Naive thymus-derived CD4-positive, alpha-beta T cell (primary cell): Measurements from ENCODE around the gene DIAPH2. TPM values are rescaled to one million over a fixed set of nuclear protein-coding genes. Genes with fewer than 3 reads are reported as not detected.

Source experiments
- ATAC-seq: fragments of 150-1000 bp; cut with Tn5 transposase; 2 replicates; pipeline ENCODE4 v1.10.0; 2021; ENCODE audit warnings: mild to moderate bottlenecking, moderate library complexity
- CTCF ChIA-PET: fragments of 350-600 bp; sonication (Branson Sonifier 250); formaldehyde crosslinking; loops from one replicate; lab custom pipeline; 2021; ENCODE audit warnings: antibody characterized with exemption; lab: Charles Lee
- POLR2A ChIA-PET: fragments of 350-600 bp; sonication (Branson Sonifier 250); formaldehyde crosslinking; loops from one replicate; lab custom pipeline; 2021; ENCODE audit warnings: antibody characterized with exemption, inconsistent platforms; lab: Charles Lee
- DNase-seq, 9 donors: peaks; one replicate each; pipeline versions ENCODE4 v3.0.0 to v3.0.0-alpha.2; 2020 to 2022; ENCODE audit warnings: mixed read lengths in 1 of 9
- H3K27ac ChIP-seq: one replicate; pipeline ENCODE4 v1.7.0; 2013; ENCODE audit warnings: mild to moderate bottlenecking, low read depth, low read length, moderate library complexity
- H3K27me3 ChIP-seq, 2 donors: one replicate each; pipeline ENCODE4 v1.7.0; 2013; ENCODE audit warnings: low read length in 2 of 2, mild to moderate bottlenecking in 2 of 2, moderate library complexity in 2 of 2; ENCODE audit not compliant: control insufficient read depth in 2 of 2, insufficient read depth in 2 of 2
- H3K36me3 ChIP-seq, 3 experiments: 1 replicate in 2 of 3; 2 replicates in 1 of 3; pipeline ENCODE4 v1.7.0; 2013; ENCODE audit warnings: low read length in 3 of 3, mild to moderate bottlenecking in 3 of 3, moderate library complexity in 1 of 3; ENCODE audit not compliant: insufficient read depth in 3 of 3, control insufficient read depth in 2 of 3
- H3K4me1 ChIP-seq, 2 donors: one replicate each; pipeline ENCODE4 v1.7.0; 2013; ENCODE audit warnings: low read length in 2 of 2, mild to moderate bottlenecking in 2 of 2, moderate library complexity in 1 of 2; ENCODE audit not compliant: control insufficient read depth in 2 of 2, insufficient read depth in 2 of 2
- H3K4me3 ChIP-seq: 2 replicates; pipeline ENCODE4 v1.7.0; 2013; ENCODE audit warnings: mild to moderate bottlenecking, low read length
- H3K9me3 ChIP-seq, 3 experiments: 1 replicate in 2 of 3; 2 replicates in 1 of 3; pipeline ENCODE4 v1.7.0; 2013; ENCODE audit warnings: low read length in 3 of 3; ENCODE audit not compliant: control insufficient read depth in 2 of 3
- H3K27ac Mint-ChIP-seq, 9 donors: one replicate each; pipeline ENCODE4 v1.8.0; 2020 to 2022; ENCODE audit warnings: mixed read lengths in 9 of 9, mild to moderate bottlenecking in 8 of 9, moderate library complexity in 5 of 9, inconsistent platforms in 2 of 9
- H3K27me3 Mint-ChIP-seq, 5 donors: one replicate each; pipeline ENCODE4 v1.8.0; 2021 to 2022; ENCODE audit warnings: mixed read lengths in 5 of 5, mild to moderate bottlenecking in 1 of 5
- H3K36me3 Mint-ChIP-seq, 5 donors: one replicate each; pipeline ENCODE4 v1.8.0; 2020 to 2022; ENCODE audit warnings: mixed read lengths in 5 of 5, mild to moderate bottlenecking in 3 of 5, inconsistent platforms in 1 of 5
- H3K4me1 Mint-ChIP-seq, 7 donors: one replicate each; pipeline ENCODE4 v1.8.0; 2020 to 2022; ENCODE audit warnings: mixed read lengths in 7 of 7, mild to moderate bottlenecking in 3 of 7, inconsistent platforms in 1 of 7
- H3K4me3 Mint-ChIP-seq, 10 donors: one replicate each; pipeline ENCODE4 v1.8.0; 2020 to 2022; ENCODE audit warnings: mild to moderate bottlenecking in 10 of 10, mixed read lengths in 10 of 10, moderate library complexity in 6 of 10, inconsistent platforms in 2 of 10
- H3K9me3 Mint-ChIP-seq, 11 donors: one replicate each; pipeline ENCODE4 v1.8.0; 2020 to 2022; ENCODE audit warnings: mixed read lengths in 11 of 11, mild to moderate bottlenecking in 4 of 11, inconsistent platforms in 1 of 11, moderate library complexity in 1 of 11
- intact Hi-C, 2 donors: fragments of 100-400 bp; cut with micrococcal nuclease; formaldehyde crosslinking; loops; one replicate each; pipeline ENCODE4 v1.15.1; 2023
- polyA plus RNA-seq, 2 donors: library from polyadenylated mRNA; unstranded; fragments of 300-500 nt; fragmentation: Illumina TruSeq; gene quantifications; one replicate each; pipeline ENCODE4 v1.2.3, GENCODE V29; 2021
- total RNA-seq, 6 experiments: library from RNA in 5 of 6; stranded (reverse) in 5 of 6; gene quantifications; 1 replicate in 5 of 6; 2 replicates in 1 of 6; pipeline ENCODE4 v1.2.3 and lab custom pipeline; 2021 to 2026

The DIAPH2 gene
- total and polyA plus RNA-seq, 7 experiments from 2014 or later, result 4.2 to 23.9 (median 6.9) TPM

DNA sequence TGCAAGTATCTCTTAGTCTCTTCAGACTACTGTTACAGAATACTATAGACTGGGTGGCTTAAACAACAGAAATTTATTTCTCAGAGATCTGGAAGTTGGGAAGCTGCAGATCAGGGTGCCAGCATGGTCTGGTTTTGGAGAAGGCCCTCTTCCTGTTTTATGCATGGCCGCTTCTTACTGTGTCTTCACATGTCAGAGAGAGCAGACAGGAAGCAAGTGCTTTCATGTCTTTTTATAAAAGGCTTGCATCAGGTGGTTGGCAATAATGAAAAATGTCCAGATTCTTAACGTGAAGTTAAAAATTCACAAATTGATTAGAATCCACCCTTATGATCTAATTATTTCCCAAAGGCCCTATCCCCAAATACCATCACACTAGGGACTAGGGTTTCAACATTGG, 484.0 kb downstream of the DIAPH2 start:
- ATAC-seq (no peak), DNase-seq (no peak)
- no peak overlapping the region for H3K4me3 ChIP-seq
- Mint-ChIP-seq H3K4me3 (no peak overlapping the region), H3K27ac (no peak overlapping the region), H3K36me3 (peaks cover 0 to 5% (median 0%) of the 10 kb centered on the region in 5 donors), H3K4me1 (peaks cover 0 to 8% (median 4%) of the 10 kb centered on the region in 7 donors), H3K27me3 (no peaks in the 10 kb centered on the region), H3K9me3 (peaks cover 0 to 2% (median 0%) of the 10 kb centered on the region in 11 donors)
- intact Hi-C loops, result no loop called here
- H3K27ac ChIP-seq, result no peak overlapping the region
- no peaks in the 10 kb centered on the region for H3K9me3 ChIP-seq
- CTCF ChIA-PET, result no interaction called here
- POLR2A ChIA-PET, result no interaction called here
- H3K27me3 ChIP-seq, result no peaks in the 10 kb centered on the region
- no peaks in the 10 kb centered on the region for H3K36me3 ChIP-seq
- H3K4me1 ChIP-seq, result no peaks in the 10 kb centered on the region

DNA sequence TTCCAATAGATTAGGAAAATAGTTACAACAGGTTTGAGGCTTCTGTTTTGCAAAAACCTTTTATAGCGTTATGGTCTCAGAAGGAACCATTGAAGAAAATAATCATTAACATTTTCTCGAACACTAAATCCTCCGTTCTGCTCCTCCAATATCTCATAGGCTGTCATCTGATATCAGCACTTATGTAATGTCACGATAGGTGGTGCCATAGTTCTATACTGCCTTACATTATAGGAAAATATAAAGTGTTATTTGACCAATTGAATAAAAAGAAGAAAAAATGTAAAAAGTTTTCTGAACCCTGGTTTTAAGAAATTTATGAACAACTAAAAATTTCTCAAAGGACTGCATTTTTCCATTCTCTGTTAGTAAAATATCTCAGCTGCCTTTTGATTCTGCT, 490.5 kb downstream of the DIAPH2 start:
- intact Hi-C loops, result no loop called here

DNA sequence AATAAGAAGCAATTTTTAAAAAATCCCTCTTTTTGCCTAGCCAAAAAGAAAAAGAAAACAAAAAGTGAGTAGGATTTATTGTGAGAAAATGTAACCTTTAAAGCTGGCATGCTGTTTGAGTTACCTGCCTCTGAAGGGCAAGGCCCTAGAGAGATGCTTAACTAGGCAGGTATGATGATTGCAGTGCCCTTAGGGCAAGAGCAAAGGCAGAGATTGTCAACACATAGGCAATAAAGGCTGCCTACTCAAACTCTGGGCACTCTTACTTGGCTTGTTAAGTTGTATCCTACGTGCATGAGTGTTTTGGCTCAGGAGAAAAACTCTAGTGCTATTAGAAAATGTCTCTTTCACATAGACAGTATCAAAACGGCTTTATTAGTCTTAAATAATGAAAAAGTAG, 505.0 kb downstream of the DIAPH2 start:
- no peaks in the 10 kb centered on the region for H3K27me3 Mint-ChIP-seq
- POLR2A ChIA-PET, result no interaction called here
- DNase-seq (no peak), ATAC-seq (no peak)
- no peaks in the 10 kb centered on the region for H3K4me1 ChIP-seq
- CTCF ChIA-PET, result no interaction called here
- no peak overlapping the region for H3K4me3 ChIP-seq
- H3K27ac Mint-ChIP-seq, result no peak overlapping the region
- H3K27me3 ChIP-seq, result no peaks in the 10 kb centered on the region
- intact Hi-C loops, result no loop called here
- no peak overlapping the region for H3K27ac ChIP-seq
- no peaks in the 10 kb centered on the region for H3K36me3 ChIP-seq
- H3K4me1 Mint-ChIP-seq, result no peaks in the 10 kb centered on the region
- no peaks in the 10 kb centered on the region for H3K9me3 ChIP-seq
- H3K9me3 Mint-ChIP-seq, result peaks cover 0 to 1% (median 0%) of the 10 kb centered on the region in 11 donors
- H3K4me3 Mint-ChIP-seq, result no peak overlapping the region
- peaks cover 0 to 5% (median 0%) of the 10 kb centered on the region in 5 donors for H3K36me3 Mint-ChIP-seq

More for the DNA sequence above, 490.5 kb downstream of the DIAPH2 start:
- Histone ChIP-seq H3K27me3 (no peaks in the 10 kb centered on the region), H3K4me3 (no peak overlapping the region), H3K9me3 (no peaks in the 10 kb centered on the region), H3K36me3 (no peaks in the 10 kb centered on the region), H3K27ac (no peak overlapping the region), H3K4me1 (no peaks in the 10 kb centered on the region)
- Mint-ChIP-seq H3K27ac (no peak overlapping the region), H3K36me3 (peaks cover 0 to 10% (median 4%) of the 10 kb centered on the region in 5 donors), H3K4me1 (no peaks in the 10 kb centered on the region), H3K4me3 (no peak overlapping the region), H3K9me3 (peaks cover 0 to 7% (median 4%) of the 10 kb centered on the region in 11 donors), H3K27me3 (no peaks in the 10 kb centered on the region)
- no peak for ATAC-seq
- DNase-seq, result no peak
- CTCF ChIA-PET, result no interaction called here
- POLR2A ChIA-PET, result no interaction called here

DNA sequence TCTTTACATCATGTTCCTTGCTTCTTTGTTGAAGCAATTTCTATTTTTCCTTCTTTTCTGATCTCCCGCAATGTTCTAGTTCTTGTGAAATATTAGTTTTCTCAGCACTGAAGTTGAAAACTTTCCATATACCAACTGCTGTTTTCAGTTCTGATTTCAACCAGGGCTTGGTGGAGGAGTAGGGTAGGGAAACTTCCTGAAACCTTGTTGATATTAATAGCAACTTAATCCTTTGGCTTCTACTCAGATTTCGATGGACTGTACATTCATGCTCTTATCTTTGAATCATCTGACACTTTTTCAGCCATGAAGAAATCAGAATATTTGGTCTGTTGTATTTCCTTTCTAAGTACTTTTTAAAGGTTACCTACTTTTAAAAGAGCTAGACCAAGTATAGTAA, 514.9 kb downstream of the DIAPH2 start:
- no peaks in the 10 kb centered on the region for H3K36me3 ChIP-seq
- ChIA-PET POLR2A (no interaction called here), CTCF (interaction anchor here (0.7 kb wide), 1 partner anchor 595 kb away, joined by 3 read pairs; no protein-coding TSS in a partner anchor)
- peaks cover 0 to 13% (median 7%) of the 10 kb centered on the region in 11 donors for H3K9me3 Mint-ChIP-seq
- peaks cover 0 to 5% (median 0%) of the 10 kb centered on the region in 5 donors for H3K36me3 Mint-ChIP-seq
- H3K27me3 ChIP-seq, result no peaks in the 10 kb centered on the region
- ATAC-seq, result no peak
- H3K27me3 Mint-ChIP-seq, result no peaks in the 10 kb centered on the region
- no peak overlapping the region for H3K27ac Mint-ChIP-seq
- no peak overlapping the region for H3K4me3 Mint-ChIP-seq
- H3K4me3 ChIP-seq, result no peak overlapping the region
- intact Hi-C loops, result no loop called here
- no peaks in the 10 kb centered on the region for H3K4me1 Mint-ChIP-seq
- H3K4me1 ChIP-seq, result no peaks in the 10 kb centered on the region
- no peak overlapping the region for H3K27ac ChIP-seq
- H3K9me3 ChIP-seq, result no peaks in the 10 kb centered on the region
- no peak for DNase-seq

DNA sequence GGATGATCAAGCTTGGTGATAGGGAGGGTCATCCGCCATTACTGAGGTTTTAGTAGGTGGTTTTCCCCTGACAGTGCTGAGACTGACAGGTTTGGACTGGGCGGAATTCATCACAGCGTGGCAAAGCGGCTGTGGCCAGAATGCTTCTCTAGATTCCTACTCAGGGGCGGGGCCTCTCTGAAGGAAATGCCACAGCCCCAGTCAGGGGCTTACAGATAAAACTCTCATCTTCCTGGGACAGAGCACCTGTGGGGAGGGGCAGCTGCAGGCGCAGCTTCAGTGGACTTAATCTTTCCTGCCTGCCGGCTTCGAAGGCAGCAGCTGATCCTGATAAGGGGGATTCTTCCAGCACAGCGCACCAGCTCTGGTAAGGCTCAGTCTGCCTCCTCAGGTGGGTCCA, 515.8 kb downstream of the DIAPH2 start:
- H3K9me3 ChIP-seq, result no peaks in the 10 kb centered on the region
- Mint-ChIP-seq H3K36me3 (peaks cover 0 to 5% (median 0%) of the 10 kb centered on the region in 5 donors), H3K9me3 (peaks cover 0 to 16% (median 7%) of the 10 kb centered on the region in 11 donors), H3K27me3 (no peaks in the 10 kb centered on the region), H3K4me1 (no peaks in the 10 kb centered on the region), H3K27ac (no peak overlapping the region), H3K4me3 (no peak overlapping the region)
- no peak for ATAC-seq
- ChIA-PET CTCF (no interaction called here), POLR2A (no interaction called here)
- intact Hi-C loops, result no loop called here
- no peak for DNase-seq
- H3K36me3 ChIP-seq, result no peaks in the 10 kb centered on the region
- no peaks in the 10 kb centered on the region for H3K4me1 ChIP-seq
- no peaks in the 10 kb centered on the region for H3K27me3 ChIP-seq
- no peak overlapping the region for H3K4me3 ChIP-seq
- H3K27ac ChIP-seq, result no peak overlapping the region

DNA sequence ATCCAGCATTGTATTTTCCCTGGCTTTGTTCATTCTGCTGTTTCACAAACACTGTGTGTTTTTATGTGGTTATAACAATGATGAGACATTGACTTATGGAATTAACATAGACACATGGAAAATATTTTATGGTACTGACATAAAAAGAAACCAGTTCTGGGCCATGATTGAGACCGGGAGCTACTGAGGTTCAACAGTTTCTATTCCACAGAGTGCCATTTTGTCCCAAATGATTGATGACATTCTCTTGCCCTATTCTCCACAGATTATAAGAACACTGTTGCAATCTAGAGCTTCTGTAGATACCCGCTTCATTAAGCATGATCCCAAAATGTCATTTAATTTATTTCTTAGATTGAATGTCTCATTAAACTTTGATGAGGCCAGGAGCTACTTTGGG, 525.9 kb downstream of the DIAPH2 start:
- H3K27me3 ChIP-seq, result no peaks in the 10 kb centered on the region
- Mint-ChIP-seq H3K27ac (no peak overlapping the region), H3K27me3 (no peaks in the 10 kb centered on the region), H3K4me1 (no peaks in the 10 kb centered on the region), H3K36me3 (no peaks in the 10 kb centered on the region), H3K4me3 (no peak overlapping the region), H3K9me3 (peaks cover 0 to 1% (median 0%) of the 10 kb centered on the region in 11 donors)
- DNase-seq, result no peak
- H3K36me3 ChIP-seq, result no peaks in the 10 kb centered on the region
- CTCF ChIA-PET, result no interaction called here
- intact Hi-C loops, result no loop called here
- no peak overlapping the region for H3K27ac ChIP-seq
- ATAC-seq, result no peak
- POLR2A ChIA-PET, result no interaction called here
- no peaks in the 10 kb centered on the region for H3K9me3 ChIP-seq
- no peaks in the 10 kb centered on the region for H3K4me1 ChIP-seq
- no peak overlapping the region for H3K4me3 ChIP-seq

GRCh38 chrX:97211070-97211469, 526.4 kb downstream of the DIAPH2 start:
- H3K4me1 Mint-ChIP-seq, result no peaks in the 10 kb centered on the region
- H3K27me3 Mint-ChIP-seq, result no peaks in the 10 kb centered on the region
- H3K36me3 ChIP-seq, result no peaks in the 10 kb centered on the region
- no peaks in the 10 kb centered on the region for H3K36me3 Mint-ChIP-seq
- intact Hi-C loops, result no loop called here
- no peaks in the 10 kb centered on the region for H3K27me3 ChIP-seq
- H3K4me1 ChIP-seq, result no peaks in the 10 kb centered on the region
- H3K4me3 ChIP-seq, result no peak overlapping the region
- no peaks in the 10 kb centered on the region for H3K9me3 Mint-ChIP-seq
- H3K27ac ChIP-seq, result no peak overlapping the region
- H3K9me3 ChIP-seq, result no peaks in the 10 kb centered on the region
- ChIA-PET CTCF (no interaction called here), POLR2A (no interaction called here)
- ATAC-seq (no peak), DNase-seq (no peak)
- no peak overlapping the region for H3K27ac Mint-ChIP-seq
- H3K4me3 Mint-ChIP-seq, result no peak overlapping the region
